K562 (cell line): ENCODE measurements around the gene MSH3. TPM values are rescaled to one million over a fixed set of nuclear protein-coding genes. Genes with fewer than 3 reads are reported as not detected.
A peak's percentile ranks its signal among the peaks of the same experiment; 100 is the strongest.

Experiments
- ARNT ChIP-seq, 2 experiments: fragments of 450-650 bp; IDR thresholded peaks; 2 replicates each; pipeline ENCODE4 v1.6.1; 2016; ENCODE audit warnings: mild to moderate bottlenecking in 1 of 2
- ATF6 ChIP-seq: sonication (generic); formaldehyde crosslinking; IDR thresholded peaks from 2 replicates; pipeline ENCODE4 v1.4.0; 2020; ENCODE audit warnings: mild to moderate bottlenecking, missing genetic modification reagents
- BRCA1 ChIP-seq, 2 experiments: fragments of 450-650 bp in 1 of 2; sonication (generic) in 1 of 2; formaldehyde crosslinking in 1 of 2; IDR thresholded peaks; 2 replicates each; pipeline versions ENCODE4 v1.5.0 to v1.6.1; 2017 to 2020; ENCODE audit warnings: mild to moderate bottlenecking in 1 of 2, missing genetic modification reagents in 1 of 2
- CBFA2T2 ChIP-seq: fragments of 450-650 bp; conservative IDR thresholded peaks from 2 replicates; pipeline ENCODE4 v1.6.1; 2017; ENCODE audit warnings: mild to moderate bottlenecking
- CBX3 ChIP-seq, 2 experiments: IDR thresholded peaks; 1 replicate in 1 of 2; 2 replicates in 1 of 2; pipeline ENCODE4 v1.6.1; 2012; ENCODE audit warnings: inconsistent platforms in 2 of 2, low read length in 2 of 2, borderline replicate concordance in 1 of 2, control low read depth in 1 of 2
- COPS2 ChIP-seq: fragments of 450-650 bp; conservative IDR thresholded peaks from 2 replicates; pipeline ENCODE4 v1.6.1; 2016; ENCODE audit warnings: mild to moderate bottlenecking, moderate library complexity
- ELF1 ChIP-seq: fragments of 200-800 bp; sonication (Bioruptor generic); IDR thresholded peaks from 2 replicates; pipeline ENCODE4 v1.6.1; 2016; ENCODE audit warnings: missing genetic modification characterization, missing compliant biosample characterization
- GMEB1 ChIP-seq: fragments of 250-450 bp; sonication (Bioruptor Pico); IDR thresholded peaks from 2 replicates; pipeline ENCODE4 v1.4.0; 2020; ENCODE audit warnings: mild to moderate bottlenecking
- KAT7 ChIP-seq: sonication (generic); formaldehyde crosslinking; IDR thresholded peaks from 2 replicates; pipeline ENCODE4 v1.8.0; 2022; ENCODE audit warnings: missing genetic modification reagents, mild to moderate bottlenecking, borderline replicate concordance
- MED1 ChIP-seq: sonication (generic); formaldehyde crosslinking; IDR thresholded peaks from 2 replicates; pipeline ENCODE4 v1.8.1; 2023; ENCODE audit warnings: missing genetic modification reagents, borderline replicate concordance
- MIER1 ChIP-seq: fragments of 450-650 bp; IDR thresholded peaks from 2 replicates; pipeline ENCODE4 v1.6.1; 2016; ENCODE audit warnings: antibody characterized with exemption, mild to moderate bottlenecking, low read depth
- NCOA6 ChIP-seq: fragments of 450-650 bp; IDR thresholded peaks from 2 replicates; pipeline ENCODE4 v1.6.1; 2017; ENCODE audit warnings: mild to moderate bottlenecking
- NR2F6 ChIP-seq: fragments of 450-650 bp; formaldehyde crosslinking; IDR thresholded peaks from 2 replicates; pipeline ENCODE4 v1.4.0; 2020; ENCODE audit warnings: mild to moderate bottlenecking
- PHF20 ChIP-seq: fragments of 450-650 bp; IDR thresholded peaks from 2 replicates; pipeline ENCODE4 v1.6.1; 2018; ENCODE audit not compliant: partially characterized antibody
- POLR2AphosphoS5 ChIP-seq: IDR thresholded peaks from 2 replicates; pipeline ENCODE4 v1.6.1; 2011; ENCODE audit warnings: mild to moderate bottlenecking, low read depth, low read length, moderate library complexity; ENCODE audit not compliant: control insufficient read depth, insufficient read depth
- SMARCB1 ChIP-seq: IDR thresholded peaks from 2 replicates; pipeline ENCODE4 v1.6.1; 2011; ENCODE audit warnings: improper control_type of control experiment, low read depth; ENCODE audit not compliant: insufficient read length
- SMARCC2 ChIP-seq: fragments of 450-650 bp; IDR thresholded peaks from 2 replicates; pipeline ENCODE4 v1.6.1; 2017; ENCODE audit warnings: antibody characterized with exemption, moderate library complexity, mild to moderate bottlenecking, low read depth
- SNAPC5 ChIP-seq: fragments of 250-450 bp; sonication (Bioruptor Pico); IDR thresholded peaks from 2 replicates; pipeline ENCODE4 v1.8.0; 2021; ENCODE audit warnings: moderate library complexity, mild to moderate bottlenecking, inconsistent platforms
- TAF7 ChIP-seq: fragments of 450-650 bp; IDR thresholded peaks from 2 replicates; pipeline ENCODE4 v1.6.1; 2016; ENCODE audit warnings: missing genetic modification characterization, missing compliant biosample characterization
- TAF9B ChIP-seq: fragments of 450-650 bp; IDR thresholded peaks from 2 replicates; pipeline ENCODE4 v1.6.1; 2018; ENCODE audit warnings: mild to moderate bottlenecking; ENCODE audit not compliant: partially characterized antibody
- TBP ChIP-seq: optimal IDR thresholded peaks from 2 replicates; pipeline ENCODE3; 2011; ENCODE audit warnings: low read depth, low read length, improper control_type of control experiment
- U2AF1 ChIP-seq: fragments of 200-400 bp; formaldehyde crosslinking; optimal IDR thresholded peaks from 2 replicates; pipeline ENCODE3; 2017; ENCODE audit warnings: mild to moderate bottlenecking, low read depth, low read length, moderate library complexity
- ZBTB9 ChIP-seq: fragments of 450-650 bp; formaldehyde crosslinking; IDR thresholded peaks from 2 replicates; pipeline ENCODE4 v1.4.0; 2020; ENCODE audit warnings: mild to moderate bottlenecking, moderate library complexity
- ZFP36 ChIP-seq: fragments of 150-350 bp; IDR thresholded peaks from 2 replicates; pipeline ENCODE4 v1.6.1; 2018; ENCODE audit warnings: low read length, low read depth; ENCODE audit not compliant: partially characterized antibody
- ZNF143 ChIP-seq: sonication (generic); formaldehyde crosslinking; IDR thresholded peaks from 2 replicates; pipeline ENCODE4 v1.9.0; 2022; ENCODE audit warnings: mild to moderate bottlenecking, missing genetic modification reagents
- ZNF589 ChIP-seq: fragments of 200-800 bp; sonication (Bioruptor generic); IDR thresholded peaks from 2 replicates; pipeline ENCODE4 v1.6.1; 2016; ENCODE audit warnings: low read depth, missing genetic modification characterization, missing compliant biosample characterization
- polyA plus RNA-seq, 8 experiments: library from polyadenylated mRNA; depleted of rRNA in 4 of 8; stranded (reverse) in 5 of 8; unstranded in 3 of 8; fragments of >200 nt; fragmentation: Nextera tagmentation in 2 of 8; fragmentation: Illumina TruSeq in 1 of 8; extraction: Ambion mirVana in 2 of 8; extraction: Trizol in 1 of 8; gene quantifications; 2 replicates each; pipeline versions ENCODE4 v1.2.1 to v1.2.3, GENCODE V29; 2011 to 2014; ENCODE audit warnings: inconsistent platforms in 1 of 8, missing spikeins in 1 of 8
- total RNA-seq, 7 experiments: library from RNA; depleted of rRNA in 6 of 7; stranded (reverse); fragments of >200 nt in 6 of 7; fragmentation: Illumina TruSeq in 2 of 7; extraction: Trizol in 2 of 7; gene quantifications; 2 replicates each; pipeline versions ENCODE4 v1.2.1 to v1.2.3, GENCODE V29; 2011 to 2021; ENCODE audit warnings: low replicate concordance in 1 of 7

Gene MSH3
- total and polyA plus RNA-seq, 9 of the 15 experiments (the other 6 are each of a cell fraction or from before 2014, with no cell fraction given), result 3.9 to 17.2 (median 13.2) TPM

GRCh38 chr5:80655231-80655774 is 851 bp downstream of the MSH3 start (continued):
- TF ChIP-seq ATF6 (CRISPR knock-in tag), result no peak
- no peak for TF ChIP-seq MED1 (CRISPR knock-in tag)
- TF ChIP-seq SMARCC2, result no peak; the same call in 1 of the 2 replicates
- TF ChIP-seq TAF9B, result peak; percentile 52
- TF ChIP-seq ZBTB9 (CRISPR knock-in tag), result no peak
- no peak for TF ChIP-seq KAT7 (CRISPR knock-in tag)
- TF ChIP-seq ZFP36, result no peak
- no peak for TF ChIP-seq GMEB1
- no peak for TF ChIP-seq ZNF589 (CRISPR knock-in tag)
- TF ChIP-seq NCOA6, result no peak
- peak; percentile 25 for TF ChIP-seq PHF20
- no peak for TF ChIP-seq NR2F6 (CRISPR knock-in tag)
- peak; percentile 30; the same call in 1 of the 2 replicates for TF ChIP-seq MIER1
- TF ChIP-seq TBP, result no peak
- peak; percentile 60; the same call in 1 of the 2 replicates for TF ChIP-seq TAF7 (tag)
- TF ChIP-seq U2AF1, result no peak
- no peak for TF ChIP-seq ELF1 (tag)
- TF ChIP-seq POLR2AphosphoS5, result no peak
- TF ChIP-seq CBFA2T2, result no peak
- TF ChIP-seq SMARCB1, result no peak
- TF ChIP-seq CBX3 (IDR thresholded peaks at IDR 0.05; ENCODE audit: borderline replicate concordance in 1 of 2, low read length in 2 of 2), result no peak
- TF ChIP-seq SNAPC5 (CRISPR knock-in tag), result no peak
- TF ChIP-seq COPS2, result no peak
- no peak for TF ChIP-seq ZNF143 (CRISPR knock-in tag)
- TF ChIP-seq ARNT (IDR thresholded peaks at IDR 0.05), result no peak
- TF ChIP-seq BRCA1 (IDR thresholded peaks at IDR 0.05), result no peak
- TF ChIP-seq BRCA1 (CRISPR knock-in tag; IDR thresholded peaks at IDR 0.05), result no peak
